NCI-H146 treated with DMSO at 0.1 percent for 48 hours (cell line): ENCODE measurements around the gene CASTOR1.

Experiments used
- DNase-seq: peaks from one replicate; lab custom pipeline; 2025; ENCODE audit not compliant: unreplicated experiment; lab: John Stamatoyannopoulos, UW

Gene CASTOR1

DNA sequence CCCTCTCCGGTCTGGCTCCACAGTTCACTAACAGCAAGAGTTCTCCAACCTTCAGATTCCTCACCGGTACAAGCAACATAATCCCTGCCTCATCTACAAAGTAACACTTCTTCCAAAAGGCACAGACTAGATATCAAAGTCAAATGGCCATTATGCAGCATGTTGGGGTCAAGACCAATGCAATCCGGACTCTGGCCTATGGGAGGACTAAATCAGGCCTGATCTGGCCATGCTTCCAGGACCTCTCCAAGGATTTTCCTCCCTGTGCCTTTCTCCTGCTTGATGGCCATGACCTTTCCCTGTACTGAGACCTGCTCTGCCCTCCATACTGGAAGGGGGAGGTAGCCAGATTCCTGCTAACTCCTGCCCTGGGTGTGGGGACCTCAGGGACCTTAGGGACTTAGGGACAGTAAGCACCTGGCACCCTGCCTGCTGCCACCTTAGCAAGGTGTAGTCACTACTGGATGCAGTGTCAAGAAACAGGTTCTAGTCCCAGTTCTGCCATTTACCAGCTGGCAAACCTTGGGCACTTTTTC is 30.8 kb upstream of the CASTOR1 start:
- DNase-seq, result no peak

DNA sequence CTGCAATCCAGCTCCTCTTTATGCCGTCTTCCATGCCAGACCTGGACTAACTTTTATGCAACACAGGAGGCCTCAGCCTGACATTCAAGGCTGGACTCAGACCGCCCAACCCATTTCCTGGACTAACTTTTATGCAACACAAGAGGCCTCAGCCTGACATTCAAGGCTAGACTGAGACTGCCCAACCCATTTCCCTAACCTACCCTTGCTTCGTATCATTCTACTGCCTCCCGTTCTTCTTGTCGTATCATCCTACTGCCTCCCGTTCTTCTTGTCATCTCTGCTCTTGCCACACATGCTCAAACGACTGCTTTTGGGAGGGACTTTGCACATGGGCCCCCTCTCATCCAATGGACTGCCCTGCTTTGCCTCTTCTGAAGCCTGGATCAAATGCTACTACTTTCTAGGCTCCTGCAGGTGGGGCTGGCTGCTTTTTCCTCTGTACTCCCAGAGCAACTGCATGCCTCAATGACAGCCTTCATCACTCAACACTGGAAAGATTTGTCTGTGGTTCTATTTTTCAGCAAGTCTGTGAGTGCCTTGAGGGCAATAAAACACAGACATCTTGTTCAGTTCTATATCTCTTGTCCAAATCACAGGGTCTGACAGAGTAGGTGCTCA is 29.6 kb upstream of the CASTOR1 start:
- no peak for DNase-seq

DNA sequence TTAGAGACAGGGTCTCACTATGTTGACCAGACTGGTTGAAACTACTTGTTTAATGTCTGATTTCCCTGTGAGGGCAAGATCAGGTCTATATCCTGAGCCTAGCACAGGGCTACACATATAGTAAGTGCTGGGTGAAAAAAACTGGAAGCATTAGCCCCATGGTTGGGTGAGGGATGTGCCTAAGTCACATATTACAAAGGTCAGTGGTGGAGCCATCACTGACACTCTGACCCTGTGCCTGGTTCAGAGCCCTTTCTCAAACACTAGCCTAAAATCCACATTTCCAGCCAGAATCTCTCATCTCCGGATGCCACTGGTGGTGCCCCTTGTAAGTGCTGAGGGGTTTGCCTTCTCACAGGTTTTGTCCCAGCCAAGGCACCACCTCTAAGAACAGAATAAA is 28.5 kb upstream of the CASTOR1 start:
- no peak for DNase-seq

DNA sequence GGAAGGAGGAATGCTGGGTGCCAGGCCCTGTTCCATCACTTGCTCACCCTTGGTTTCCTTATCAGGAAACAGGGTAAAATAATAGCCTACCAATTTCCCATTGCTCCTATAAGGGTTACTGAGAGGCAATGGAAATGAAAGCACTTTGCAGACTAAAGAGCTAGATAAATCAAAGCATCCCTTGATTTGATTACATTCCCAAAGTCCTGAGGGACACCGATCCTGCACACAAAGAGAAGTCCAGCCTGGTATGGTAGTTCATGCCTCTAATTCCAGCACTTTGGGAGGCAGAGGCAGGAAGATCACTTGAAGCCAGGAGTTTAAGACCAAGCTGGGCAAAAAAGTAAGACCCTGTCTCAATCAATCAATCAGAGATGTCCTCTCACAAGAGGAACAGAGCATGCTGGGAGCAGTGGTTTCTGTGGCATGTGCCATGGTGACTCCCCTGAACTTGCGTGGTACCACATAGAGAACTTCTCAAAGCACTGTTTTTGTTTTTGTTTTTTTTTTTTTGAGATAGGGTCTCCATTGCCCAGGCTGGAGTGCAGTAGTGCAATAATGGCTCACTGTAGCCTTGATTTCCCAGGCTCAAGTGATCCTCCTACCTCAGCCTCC is 26.8 kb upstream of the CASTOR1 start:
- no peak for DNase-seq

DNA sequence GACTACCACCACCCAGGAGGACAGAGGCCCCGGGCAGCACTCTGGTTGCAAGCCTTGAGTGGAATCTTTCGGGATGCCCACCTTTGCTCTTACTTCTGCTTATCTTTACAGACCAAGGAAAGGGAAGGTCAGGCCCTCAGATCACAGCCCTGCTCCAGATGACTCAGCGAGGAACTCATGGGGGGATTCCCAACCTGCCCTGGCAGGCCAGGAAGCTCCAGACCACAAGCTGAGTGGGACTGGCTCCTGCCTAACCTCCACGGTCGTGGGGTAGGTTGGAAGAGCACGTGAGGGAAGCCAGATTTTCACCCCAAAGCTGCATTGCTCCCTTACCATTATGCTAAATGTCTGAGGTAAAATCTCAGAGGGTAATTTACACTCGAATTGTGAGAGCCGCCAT is 25.6 kb upstream of the CASTOR1 start:
- no peak for DNase-seq

DNA sequence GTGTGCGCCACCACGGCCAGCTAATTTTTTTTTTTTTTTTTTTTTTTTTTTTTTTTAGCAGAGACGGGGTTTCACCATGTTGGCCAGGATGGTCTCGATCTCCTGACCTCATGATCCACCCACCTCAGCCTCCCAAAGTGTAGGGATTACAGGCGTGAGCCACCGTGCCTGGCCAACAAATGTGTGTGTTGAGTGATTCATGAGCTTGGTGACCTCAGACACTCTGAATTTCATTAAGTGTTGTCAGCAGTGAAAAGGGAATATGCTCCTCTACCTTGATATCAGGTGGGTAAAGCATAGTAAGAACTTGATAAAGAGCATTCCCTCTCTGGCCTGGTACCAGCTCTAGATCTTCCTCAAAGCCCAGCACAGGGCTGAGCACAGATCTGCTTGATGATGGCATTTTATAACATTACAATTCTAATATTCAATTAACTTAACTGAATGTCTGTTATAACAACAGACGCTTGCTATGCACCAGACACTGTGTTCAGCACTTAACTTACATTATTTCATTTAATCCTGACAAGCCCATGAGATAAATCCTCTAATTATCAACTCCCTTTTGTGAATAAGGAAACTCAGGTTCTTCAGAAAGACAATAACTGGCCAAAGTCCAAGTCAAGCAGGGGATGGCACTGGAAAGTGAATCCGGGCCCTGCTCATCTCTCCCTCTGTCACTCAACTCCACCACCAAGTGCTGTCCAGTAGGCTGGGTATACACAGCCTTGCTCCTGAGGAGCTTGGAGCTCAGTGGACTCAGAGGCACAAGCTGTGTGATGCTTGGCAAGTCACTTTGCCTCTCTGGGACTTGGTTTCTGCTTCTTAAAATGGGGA is 24.4 kb upstream of the CASTOR1 start:
- DNase-seq, result no peak

DNA sequence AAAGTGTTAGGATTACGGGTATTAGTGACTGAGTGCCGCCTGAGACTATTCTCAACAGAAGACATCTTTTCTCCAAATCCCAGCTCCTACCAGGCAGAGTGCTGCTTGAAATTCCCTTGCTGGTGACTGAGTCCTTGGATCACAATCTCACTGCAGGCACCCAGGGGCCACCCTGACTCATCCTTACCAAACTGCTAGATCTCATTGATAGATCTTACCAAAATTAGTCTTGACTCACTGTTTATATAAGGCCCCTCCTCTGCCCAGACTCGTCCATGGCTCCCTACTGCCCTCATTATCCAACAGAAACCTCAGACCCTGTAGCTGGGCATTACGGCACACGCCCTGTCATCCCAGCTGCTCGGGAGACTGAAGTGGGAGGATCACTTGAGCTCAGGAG is 22.7 kb upstream of the CASTOR1 start:
- DNase-seq, result no peak

DNA sequence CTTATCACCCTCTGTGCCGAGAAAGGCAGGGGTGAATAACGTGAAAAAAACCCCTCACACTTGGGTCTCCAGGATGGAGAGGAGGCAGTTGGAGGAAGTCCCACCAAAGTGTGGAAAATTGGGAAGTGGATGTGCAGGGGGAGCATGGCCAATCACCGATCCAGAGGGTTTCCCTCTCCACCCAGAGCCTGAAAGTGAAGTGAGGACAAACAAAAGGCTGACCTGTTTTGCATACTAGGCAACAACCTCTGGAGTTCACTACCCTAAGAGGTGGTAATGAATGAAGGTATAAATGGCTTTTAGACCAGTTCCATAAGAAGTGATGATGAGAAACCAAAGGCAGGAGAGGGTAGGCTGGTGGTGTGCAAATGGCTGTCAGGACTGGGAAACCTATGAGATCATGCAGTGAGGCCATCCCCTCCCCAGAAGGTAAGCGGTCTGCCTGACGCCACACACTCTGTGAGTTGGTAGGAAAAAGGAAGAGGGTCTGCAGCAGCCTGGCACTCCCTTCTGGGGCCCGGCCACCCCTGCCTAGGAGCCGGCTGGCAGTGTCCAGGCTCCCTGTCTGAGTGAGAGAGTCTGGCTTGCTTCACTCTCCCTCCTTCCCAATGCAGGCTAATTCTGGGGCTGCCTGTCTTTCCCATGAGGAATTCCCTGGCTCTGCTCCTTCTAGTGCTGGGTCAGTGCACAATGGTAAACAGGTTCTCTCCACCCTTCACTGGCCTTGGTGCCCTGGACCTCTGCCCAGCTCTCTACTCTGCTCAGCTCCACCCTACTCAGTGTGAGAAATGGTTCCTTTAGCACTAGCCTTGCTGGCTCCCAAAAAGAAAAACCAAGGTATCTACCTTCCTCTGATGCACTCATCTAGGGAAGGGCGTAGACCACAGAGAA is 21.8 kb upstream of the CASTOR1 start:
- no peak for DNase-seq

DNA sequence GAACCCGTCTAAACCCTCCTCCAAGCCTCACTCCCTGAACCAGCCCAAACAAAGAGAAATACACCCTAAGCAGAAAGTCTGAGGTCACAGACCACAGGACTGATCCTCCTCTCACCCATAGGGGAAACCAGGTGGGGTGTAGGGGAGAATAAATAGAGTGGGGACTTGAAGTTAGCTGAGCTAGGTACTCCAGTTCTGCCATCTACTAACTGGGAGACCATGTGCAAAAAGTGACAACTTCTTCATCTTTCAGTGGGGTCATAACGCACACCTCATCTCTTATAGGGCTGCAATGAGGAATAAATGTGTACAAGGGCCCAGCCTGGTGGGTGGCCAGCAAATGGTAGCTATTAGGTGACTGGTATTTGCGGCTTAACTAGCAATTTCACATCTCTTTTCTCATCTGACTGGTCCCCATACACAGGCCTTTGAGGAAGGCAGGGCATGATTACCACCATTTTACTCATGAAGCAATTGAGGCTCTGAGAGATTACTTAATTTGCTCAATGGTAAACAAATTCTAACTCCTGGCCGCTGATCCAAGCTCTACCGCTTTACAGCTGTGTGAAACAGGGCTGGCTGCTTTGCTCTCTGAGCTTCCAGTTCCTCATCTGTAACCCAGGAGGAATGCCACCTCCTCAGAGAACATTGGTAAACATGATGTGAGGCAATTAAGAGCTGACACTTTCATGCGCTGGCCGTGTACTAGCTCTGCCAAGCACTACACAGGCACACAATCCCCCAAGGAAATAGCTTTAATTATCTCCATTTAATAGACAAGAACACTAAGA is 20.8 kb upstream of the CASTOR1 start:
- no peak for DNase-seq

DNA sequence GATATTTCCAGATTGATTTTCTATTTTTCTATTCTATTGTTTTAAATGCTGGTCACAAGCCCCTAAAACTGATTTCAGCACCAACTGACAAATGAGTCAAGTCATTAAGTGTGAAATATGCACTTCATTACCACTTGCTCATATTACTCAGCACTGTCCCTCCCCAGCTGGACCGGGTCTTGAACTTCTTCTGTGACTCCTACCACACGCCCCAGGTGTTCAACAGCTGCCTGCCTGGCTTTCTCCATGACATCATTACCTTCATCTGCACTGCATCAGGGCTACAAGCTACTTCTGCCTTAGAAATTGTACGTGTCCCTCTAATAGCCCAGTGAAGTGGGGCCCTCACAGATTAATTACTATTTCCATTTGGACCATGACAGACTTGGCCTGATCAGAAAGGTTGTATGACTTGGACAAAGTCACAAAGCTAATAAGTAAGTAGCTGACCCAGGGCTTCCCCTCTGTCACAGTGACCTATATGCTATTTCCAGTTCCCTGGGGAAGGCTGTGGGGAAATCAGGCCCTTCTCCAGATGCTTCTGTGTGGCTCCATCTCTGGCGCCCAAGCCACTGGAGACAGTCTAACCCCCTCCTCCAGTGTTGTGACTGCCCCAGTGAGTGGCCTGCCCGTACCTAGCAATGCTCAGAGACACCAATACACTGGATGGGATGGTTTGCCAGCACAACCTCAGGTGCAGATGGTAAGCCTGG is 19.4 kb upstream of the CASTOR1 start:
- DNase-seq, result no peak

DNA sequence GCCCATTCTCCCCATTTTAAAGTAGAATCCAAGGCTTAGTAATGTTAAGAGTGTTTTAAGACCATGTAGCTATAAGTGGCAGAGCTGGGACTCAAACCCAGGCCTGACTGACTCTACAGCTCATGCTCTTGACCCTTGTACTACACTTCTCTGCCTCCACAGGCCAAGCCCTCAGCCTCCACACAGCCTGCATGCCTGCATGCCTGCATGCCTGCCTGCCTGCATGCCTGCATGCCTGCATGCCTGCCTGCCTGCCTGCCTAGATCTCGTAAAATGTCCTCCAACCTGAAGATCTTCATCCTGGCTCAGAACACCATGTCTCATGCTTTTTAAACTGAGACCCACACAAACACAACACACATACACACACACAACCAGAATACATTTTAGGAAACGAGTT is 18.8 kb upstream of the CASTOR1 start:
- DNase-seq, result no peak

DNA sequence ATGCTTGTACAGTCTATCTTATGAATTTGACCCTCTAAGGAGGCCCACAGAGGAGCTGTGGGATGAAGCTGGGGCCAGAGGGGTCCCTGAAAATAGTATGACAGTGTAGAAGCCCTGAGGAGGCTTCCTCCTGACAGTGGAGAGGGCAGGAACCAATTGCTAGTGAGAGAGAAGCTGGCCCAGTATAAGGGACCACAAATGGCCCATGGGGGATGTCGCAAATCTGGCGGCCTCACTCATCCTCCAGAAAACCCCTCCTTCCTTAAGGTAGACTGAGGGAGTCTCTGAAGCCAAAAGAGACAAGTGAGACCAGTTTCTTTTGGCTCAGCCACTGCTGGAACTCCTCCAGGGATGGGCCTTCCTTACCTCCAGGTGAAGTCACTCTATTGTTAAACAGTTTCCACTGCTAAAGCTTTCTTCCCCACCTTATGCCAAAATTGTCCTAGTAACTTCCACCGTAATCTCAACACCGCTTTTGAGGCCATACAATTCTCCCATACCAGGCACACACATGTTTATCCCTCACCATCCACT is 17.8 kb upstream of the CASTOR1 start:
- no peak for DNase-seq

DNA sequence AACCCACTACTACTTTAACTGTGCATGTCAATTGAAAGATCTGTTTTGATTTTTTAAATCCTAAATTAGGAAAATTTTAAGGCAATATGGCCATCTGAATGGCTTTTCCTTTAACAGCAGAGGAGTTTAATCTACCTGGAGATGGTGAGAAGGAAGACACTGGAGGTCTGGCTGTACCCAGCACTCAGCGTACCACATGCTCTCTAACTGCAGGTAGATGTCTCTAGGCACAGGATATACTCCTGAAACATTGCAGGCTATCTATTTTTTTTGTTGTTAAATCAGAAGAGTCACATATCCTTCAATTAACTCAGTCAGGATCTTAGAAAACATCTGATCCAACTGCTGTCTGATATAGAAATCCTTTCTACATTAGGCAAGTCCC is 17.3 kb upstream of the CASTOR1 start:
- DNase-seq, result no peak

DNA sequence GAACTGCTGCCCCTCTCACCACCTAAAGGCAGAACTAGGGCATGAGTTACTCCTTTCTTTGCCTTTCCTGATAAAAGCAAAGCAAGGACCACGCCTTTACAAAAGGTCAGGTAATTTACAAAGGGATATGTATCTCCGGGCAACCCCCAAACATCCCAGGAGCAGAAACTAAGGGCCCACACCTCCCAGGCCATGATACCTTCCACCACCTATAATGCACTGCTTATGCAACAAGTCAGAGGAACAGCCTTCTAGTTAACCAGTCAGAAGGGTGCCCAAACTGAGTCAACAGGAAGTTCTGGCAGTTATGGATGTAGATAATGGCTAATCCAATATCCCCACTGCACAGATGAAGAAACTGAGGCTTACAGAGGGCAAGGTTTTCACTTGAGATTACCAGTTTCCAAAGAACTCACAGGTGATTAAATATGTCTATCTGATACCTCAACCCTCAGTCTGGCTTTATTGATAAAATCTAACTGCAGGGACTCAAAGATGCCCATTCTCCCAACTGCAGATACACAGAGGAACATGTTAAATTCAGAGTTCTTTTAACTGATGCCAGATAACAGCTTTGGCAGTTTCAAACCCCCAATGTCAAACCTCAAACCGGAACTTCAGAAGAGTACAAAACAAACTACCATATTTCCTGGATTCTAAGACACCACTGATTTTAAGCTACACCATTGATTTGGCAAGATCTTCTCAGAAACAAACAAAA is 16.8 kb upstream of the CASTOR1 start:
- no peak for DNase-seq

DNA sequence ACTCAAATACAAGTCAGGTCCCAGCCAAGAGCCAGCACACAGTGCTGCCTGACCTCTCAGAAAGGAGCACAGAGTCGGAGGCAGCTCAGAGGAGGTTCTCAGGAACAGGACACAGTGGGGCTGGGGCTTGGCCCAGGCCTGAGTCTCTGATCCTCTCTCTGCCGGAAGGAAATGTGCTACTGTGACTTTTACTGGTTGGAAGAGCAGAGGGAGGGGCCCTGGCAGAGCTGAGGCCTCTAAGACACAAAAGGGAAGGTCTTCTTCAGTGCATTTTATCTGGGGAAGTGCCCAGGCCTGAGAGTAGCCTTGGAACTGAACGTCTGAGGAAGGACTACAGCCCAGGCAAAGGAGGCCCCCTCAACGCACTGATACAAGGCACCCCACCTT is 16.2 kb upstream of the CASTOR1 start:
- DNase-seq, result no peak

DNA sequence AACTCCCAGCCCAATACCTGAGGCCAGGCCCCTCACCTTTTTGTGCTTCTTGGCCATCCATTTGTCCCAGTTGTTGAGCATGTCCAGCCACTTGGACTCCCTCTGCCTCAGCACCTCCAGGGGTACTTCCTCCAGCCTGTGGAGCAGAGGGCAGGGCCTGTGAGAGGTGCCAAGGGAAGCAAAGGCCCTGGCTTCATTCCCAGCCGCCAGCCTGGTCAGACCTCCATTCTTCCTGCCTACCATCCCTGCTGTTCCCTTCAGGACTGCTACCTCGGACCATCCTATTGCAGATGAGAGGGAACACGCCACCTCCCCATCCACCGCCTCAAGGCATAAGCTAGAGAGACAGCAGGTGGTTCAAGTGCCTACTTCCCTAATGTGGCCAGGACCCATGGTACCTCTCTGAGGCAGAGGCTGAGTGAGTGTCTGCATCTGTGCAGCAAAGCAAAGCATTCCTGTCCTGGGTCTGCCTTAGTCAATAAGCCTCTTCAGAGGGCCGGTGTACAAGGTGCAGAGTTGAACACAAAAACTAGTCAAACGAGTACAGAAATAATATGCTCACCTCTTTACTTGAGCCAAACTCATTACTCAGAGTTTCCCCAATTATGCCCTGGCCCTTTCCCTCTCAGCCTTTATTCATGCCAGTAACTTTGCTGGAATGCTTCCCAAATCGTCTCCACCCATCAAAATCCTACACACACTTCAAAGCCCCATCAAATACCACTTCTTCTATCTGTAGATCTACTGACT is 15.4 kb upstream of the CASTOR1 start:
- DNase-seq, result no peak

DNA sequence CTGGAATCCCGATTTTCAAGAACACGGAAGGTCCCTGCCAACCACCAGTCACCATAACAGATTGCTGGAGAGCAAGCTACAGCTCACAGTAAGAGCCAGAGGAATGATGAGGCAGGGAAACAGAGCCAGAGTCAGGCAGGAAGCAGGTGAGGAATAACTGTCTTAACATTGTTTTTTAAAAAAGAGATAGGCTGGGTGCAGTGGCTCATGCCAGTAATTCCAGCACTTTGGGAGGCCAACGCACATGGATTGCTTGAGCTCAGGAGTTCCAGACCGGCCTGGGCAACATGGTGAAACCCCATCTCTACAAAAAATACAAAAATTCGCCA is 13.5 kb upstream of the CASTOR1 start:
- DNase-seq, result no peak
